Activated CD8-positive, alpha-beta T cell treated with anti-CD3 and anti-CD28 coated beads for 36 hours (primary cell): Measurements from ENCODE around the gene RPRD2. TPM values are rescaled to one million over a fixed set of nuclear protein-coding genes. Genes with fewer than 3 reads are reported as not detected.

Experiments used
- ATAC-seq: fragments of 200-7000 bp; cut with Tn5 transposase; one replicate; pipeline ENCODE4 v1.10.0; 2021; ENCODE audit warnings: mild to moderate bottlenecking, moderate library complexity
- CTCF ChIA-PET: fragments of 350-600 bp; sonication (Branson Sonifier 250); formaldehyde crosslinking; loops from one replicate; lab custom pipeline; 2021; ENCODE audit warnings: antibody characterized with exemption; lab: Charles Lee
- POLR2A ChIA-PET: fragments of 350-600 bp; sonication (Branson Sonifier 250); formaldehyde crosslinking; loops from one replicate; lab custom pipeline; 2021; ENCODE audit warnings: antibody characterized with exemption; lab: Charles Lee
- DNase-seq: peaks from one replicate; pipeline ENCODE4 v3.0.0-alpha.2; 2020
- H3K27ac Mint-ChIP-seq: one replicate; pipeline ENCODE4 v1.8.0; 2021; ENCODE audit warnings: mild to moderate bottlenecking, mixed read lengths
- H3K27me3 Mint-ChIP-seq: one replicate; pipeline ENCODE4 v1.8.0; 2021; ENCODE audit warnings: mixed read lengths
- H3K36me3 Mint-ChIP-seq: one replicate; pipeline ENCODE4 v1.8.0; 2021; ENCODE audit warnings: low read depth, mixed read lengths
- H3K4me1 Mint-ChIP-seq: one replicate; pipeline ENCODE4 v1.8.0; 2021; ENCODE audit warnings: low read depth, mixed read lengths
- H3K4me3 Mint-ChIP-seq: one replicate; pipeline ENCODE4 v1.8.0; 2021; ENCODE audit warnings: mild to moderate bottlenecking, moderate library complexity, mixed read lengths
- H3K9me3 Mint-ChIP-seq: one replicate; pipeline ENCODE4 v1.8.0; 2021; ENCODE audit warnings: mixed read lengths
- intact Hi-C: fragments of 100-400 bp; cut with micrococcal nuclease; formaldehyde crosslinking; loops from one replicate; pipeline ENCODE4 v1.10.0; 2022
- total RNA-seq, 2 experiments: library from RNA; stranded (reverse); gene quantifications; one replicate each; pipeline ENCODE4 v1.2.3, GENCODE V29; 2021
- TF ChIP-seq, protein P1 (sequence below): fragments of 200-600 bp; IDR thresholded peaks from one replicate; pipeline ENCODE4 v1.8.0; 2022; ENCODE audit warnings: antibody characterized with exemption, mild to moderate bottlenecking

The RPRD2 gene
- total RNA-seq, 2 experiments from 2014 or later = 17.6 to 19.4 TPM

DNA sequence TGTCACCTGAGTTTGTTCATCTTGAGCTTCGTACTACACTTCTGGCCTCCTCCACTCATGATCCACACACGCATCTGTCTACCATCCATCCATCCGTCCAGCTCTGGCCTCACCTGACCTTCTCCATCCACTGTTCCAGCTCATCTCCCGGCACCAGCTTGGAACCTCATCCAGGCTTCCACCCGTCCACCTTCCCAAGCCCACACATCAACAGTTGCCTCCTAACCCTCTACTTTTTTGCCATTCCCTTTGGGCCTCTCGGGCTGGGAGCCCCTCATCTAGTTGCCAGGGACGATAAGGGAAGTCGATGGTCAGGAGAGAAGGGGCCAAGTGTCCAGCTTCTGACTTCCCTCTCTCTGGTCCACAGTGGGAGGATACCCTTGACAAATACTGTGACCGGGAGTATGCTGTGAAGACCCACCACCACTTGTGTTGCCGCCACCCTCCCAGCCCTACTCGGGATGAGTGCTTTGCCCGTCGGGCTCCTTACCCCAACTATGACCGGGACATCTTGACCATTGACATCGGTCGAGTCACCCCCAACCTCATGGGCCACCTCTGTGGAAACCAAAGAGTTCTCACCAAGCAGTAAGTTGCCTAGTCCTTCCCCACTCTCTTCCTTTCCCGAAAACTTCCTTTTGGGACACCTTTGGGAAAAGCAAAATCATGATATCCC lies 148.2 kb downstream of the RPRD2 start:
- peaks cover 4% of the 10 kb centered on the region for H3K36me3 Mint-ChIP-seq
- ATAC-seq (no peak), DNase-seq (no peak)
- TF ChIP-seq, protein P1, sequence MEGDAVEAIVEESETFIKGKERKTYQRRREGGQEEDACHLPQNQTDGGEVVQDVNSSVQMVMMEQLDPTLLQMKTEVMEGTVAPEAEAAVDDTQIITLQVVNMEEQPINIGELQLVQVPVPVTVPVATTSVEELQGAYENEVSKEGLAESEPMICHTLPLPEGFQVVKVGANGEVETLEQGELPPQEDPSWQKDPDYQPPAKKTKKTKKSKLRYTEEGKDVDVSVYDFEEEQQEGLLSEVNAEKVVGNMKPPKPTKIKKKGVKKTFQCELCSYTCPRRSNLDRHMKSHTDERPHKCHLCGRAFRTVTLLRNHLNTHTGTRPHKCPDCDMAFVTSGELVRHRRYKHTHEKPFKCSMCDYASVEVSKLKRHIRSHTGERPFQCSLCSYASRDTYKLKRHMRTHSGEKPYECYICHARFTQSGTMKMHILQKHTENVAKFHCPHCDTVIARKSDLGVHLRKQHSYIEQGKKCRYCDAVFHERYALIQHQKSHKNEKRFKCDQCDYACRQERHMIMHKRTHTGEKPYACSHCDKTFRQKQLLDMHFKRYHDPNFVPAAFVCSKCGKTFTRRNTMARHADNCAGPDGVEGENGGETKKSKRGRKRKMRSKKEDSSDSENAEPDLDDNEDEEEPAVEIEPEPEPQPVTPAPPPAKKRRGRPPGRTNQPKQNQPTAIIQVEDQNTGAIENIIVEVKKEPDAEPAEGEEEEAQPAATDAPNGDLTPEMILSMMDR = no peak
- peaks cover 15% of the 10 kb centered on the region for H3K4me1 Mint-ChIP-seq
- POLR2A ChIA-PET = interaction anchor here (0.9 kb wide), 1 partner anchor 14 kb away, joined by 3 read pairs; no protein-coding TSS in a partner anchor
- H3K9me3 Mint-ChIP-seq = no peaks in the 10 kb centered on the region
- intact Hi-C loops = loop anchor here (10.0 kb wide), 1 partner anchor 47 kb away; no protein-coding TSS in a partner anchor
- H3K4me3 Mint-ChIP-seq = no peak overlapping the region
- CTCF ChIA-PET = interaction anchor here (1.0 to 5.5 kb wide), 2 partner anchors 20 to 83 kb away, joined by 3 to 30 read pairs; no protein-coding TSS in a partner anchor
- no peaks in the 10 kb centered on the region for H3K27me3 Mint-ChIP-seq
- no peak overlapping the region for H3K27ac Mint-ChIP-seq

DNA sequence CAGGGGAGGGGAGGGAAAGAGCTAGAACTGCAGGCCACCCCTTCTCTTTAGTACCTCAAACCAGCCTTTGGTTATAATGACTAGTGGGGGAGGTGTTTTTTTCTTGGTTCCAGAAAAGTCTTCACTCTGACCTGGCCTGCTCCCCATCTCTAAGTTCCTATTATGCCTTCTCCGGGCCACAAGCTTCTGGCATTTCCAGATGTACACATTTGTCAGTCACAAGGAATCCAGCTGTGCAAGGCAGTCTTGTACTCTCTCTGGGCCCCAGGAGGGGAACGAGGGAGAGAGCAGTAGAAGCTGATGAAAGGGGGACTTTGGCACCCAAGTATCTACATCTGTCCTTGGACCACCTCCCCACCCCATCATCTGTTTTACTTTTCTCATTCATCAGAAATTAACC lies 148.9 kb downstream of the RPRD2 start:
- POLR2A ChIA-PET = interaction anchor here (1.0 kb wide), 1 partner anchor 25 kb away, joined by 4 read pairs; no protein-coding TSS in a partner anchor
- DNase-seq (no peak), ATAC-seq (no peak)
- H3K27me3 Mint-ChIP-seq = no peaks in the 10 kb centered on the region
- intact Hi-C loops = loop anchor here (10.0 kb wide), 1 partner anchor 48 kb away; no protein-coding TSS in a partner anchor
- H3K9me3 Mint-ChIP-seq = no peaks in the 10 kb centered on the region
- no peak overlapping the region for H3K27ac Mint-ChIP-seq
- CTCF ChIA-PET = interaction anchor here (0.6 to 5.5 kb wide), 2 partner anchors 20 to 405 kb away, joined by 3 to 30 read pairs; no protein-coding TSS in a partner anchor
- peaks cover under 1% of the 10 kb centered on the region for H3K36me3 Mint-ChIP-seq
- peaks cover 12% of the 10 kb centered on the region for H3K4me1 Mint-ChIP-seq
- no peak overlapping the region for H3K4me3 Mint-ChIP-seq
- TF ChIP-seq, protein P1 = no peak

DNA sequence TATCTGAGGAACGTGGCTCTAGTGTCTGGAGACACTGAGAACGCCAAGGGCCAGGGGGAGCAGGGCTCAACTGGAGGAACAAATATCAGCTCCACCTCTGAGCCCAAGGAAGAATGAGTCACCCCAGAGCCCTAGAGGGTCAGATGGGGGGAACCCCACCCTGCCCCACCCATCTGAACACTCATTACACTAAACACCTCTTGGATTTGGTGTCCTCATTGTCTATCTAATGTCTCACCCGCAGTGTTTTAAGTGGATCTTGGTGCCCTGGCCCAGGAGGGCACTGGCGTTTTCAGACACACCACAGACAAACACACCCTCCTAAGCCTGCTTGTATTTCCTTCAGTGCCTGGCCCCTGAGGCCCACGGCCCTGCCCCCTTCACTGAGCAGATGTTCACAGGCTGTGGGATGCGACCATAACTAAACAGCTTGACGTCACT lies 149.4 kb downstream of the RPRD2 start:
- no peaks in the 10 kb centered on the region for H3K27me3 Mint-ChIP-seq
- intact Hi-C loops = loop anchor here (10.0 kb wide), 1 partner anchor 49 kb away; no protein-coding TSS in a partner anchor
- POLR2A ChIA-PET = interaction anchor here (1.0 to 1.4 kb wide), 3 partner anchors 10 to 26 kb away, joined by 3 to 4 read pairs (median 3); no protein-coding TSS in a partner anchor
- H3K4me3 Mint-ChIP-seq = no peak overlapping the region
- H3K36me3 Mint-ChIP-seq = no peaks in the 10 kb centered on the region
- no peaks in the 10 kb centered on the region for H3K9me3 Mint-ChIP-seq
- CTCF ChIA-PET = interaction anchor here (0.6 to 5.5 kb wide), 2 partner anchors 19 to 405 kb away, joined by 3 to 30 read pairs; no protein-coding TSS in a partner anchor
- H3K4me1 Mint-ChIP-seq = peaks cover 12% of the 10 kb centered on the region
- H3K27ac Mint-ChIP-seq = no peak overlapping the region
- DNase-seq = no peak
- ATAC-seq = no peak
- TF ChIP-seq, protein P1 = no peak

DNA sequence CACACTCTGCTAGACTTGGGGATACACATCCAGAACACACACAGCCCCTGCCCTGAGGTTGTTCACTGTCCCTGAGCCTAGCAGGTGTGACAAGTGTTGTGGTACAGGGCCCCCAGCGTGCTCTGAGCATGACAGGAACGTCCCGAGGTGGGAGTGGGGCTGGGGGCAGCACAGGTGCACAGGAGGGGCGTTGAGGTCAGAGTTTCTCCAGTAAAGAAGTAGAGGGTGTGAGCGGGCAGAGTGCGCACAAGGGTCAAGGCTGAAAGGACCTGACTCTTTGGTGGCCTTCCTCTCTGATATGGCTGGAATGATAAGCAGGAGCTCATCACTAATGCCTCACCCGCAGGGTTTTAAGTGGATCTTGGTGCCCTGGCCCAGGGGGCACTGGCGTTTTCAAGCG lies 150.3 kb downstream of the RPRD2 start:
- intact Hi-C loops = loop anchor here (10.0 kb wide), 1 partner anchor 49 kb away; no protein-coding TSS in a partner anchor
- no peaks in the 10 kb centered on the region for H3K9me3 Mint-ChIP-seq
- ChIA-PET POLR2A (interaction anchor here (1.0 to 1.4 kb wide), 2 partner anchors 11 to 17 kb away, joined by 3 read pairs; no protein-coding TSS in a partner anchor), CTCF (interaction anchor here (4.0 to 5.5 kb wide), 2 partner anchors 18 to 259 kb away, joined by 25 to 30 read pairs; no protein-coding TSS in a partner anchor)
- no peaks in the 10 kb centered on the region for H3K36me3 Mint-ChIP-seq
- ATAC-seq = no peak
- no peaks in the 10 kb centered on the region for H3K27me3 Mint-ChIP-seq
- TF ChIP-seq, protein P1 = no peak
- peak overlapping the region; percentile 92 for H3K4me3 Mint-ChIP-seq
- H3K27ac Mint-ChIP-seq = no peak overlapping the region
- H3K4me1 Mint-ChIP-seq = peaks cover 12% of the 10 kb centered on the region
- DNase-seq = no peak
